Stimulated activated effector memory CD8-positive, alpha-beta T cell treated with anti-CD3 and anti-CD28 coated beads, Interleukin-12 subunit alpha, Interleukin-12 subunit beta, amount 100 ng/mL, for 72 hours (primary cell): ENCODE results near the gene CTAGE4.
"Not testable (repeated sequence)": the region's sequence is repeated elsewhere in the genome, so short reads cannot be mapped to it uniquely, and the experiment has no call there.

Source experiments
- ATAC-seq: fragments of 150-1000 bp; cut with Tn5 transposase; 2 replicates; pipeline ENCODE4 v1.10.0; 2021
- DNase-seq, 2 donors: peaks; one replicate each; pipeline ENCODE4 v3.0.0; 2021 to 2022; ENCODE audit warnings: low spot score in 2 of 2
- H3K27ac Mint-ChIP-seq: one replicate; pipeline ENCODE4 v1.8.0; 2022; ENCODE audit warnings: mild to moderate bottlenecking, mixed read lengths
- H3K36me3 Mint-ChIP-seq: one replicate; pipeline ENCODE4 v1.8.0; 2022; ENCODE audit warnings: mild to moderate bottlenecking, mixed read lengths
- H3K4me1 Mint-ChIP-seq: one replicate; pipeline ENCODE4 v1.8.0; 2022; ENCODE audit warnings: mixed read lengths
- H3K4me3 Mint-ChIP-seq: one replicate; pipeline ENCODE4 v1.8.0; 2022; ENCODE audit warnings: mild to moderate bottlenecking, mixed read lengths
- H3K9me3 Mint-ChIP-seq: one replicate; pipeline ENCODE4 v1.8.0; 2022; ENCODE audit warnings: mixed read lengths

The CTAGE4 gene

GRCh38 chr7:144194453-144194852 lies 11.2 kb downstream of the CTAGE4 start:
- not testable (repeated sequence) for H3K9me3 Mint-ChIP-seq, ATAC-seq, H3K36me3 Mint-ChIP-seq, H3K4me1 Mint-ChIP-seq, H3K27ac Mint-ChIP-seq, H3K4me3 Mint-ChIP-seq, DNase-seq

GRCh38 chr7:144195212-144195872 lies 12.1 kb downstream of the CTAGE4 start, which contains the start of gene ARHGEF35:
ARHGEF35 (minus strand) TSS chr7:144195833; CDS start chr7:144188383, 7,450 bp downstream.
- peak; percentile 72 for ATAC-seq
- H3K4me3 Mint-ChIP-seq, H3K4me1 Mint-ChIP-seq, H3K27ac Mint-ChIP-seq, H3K36me3 Mint-ChIP-seq, H3K9me3 Mint-ChIP-seq, DNase-seq: not testable (repeated sequence)

- ATAC-seq, H3K36me3 Mint-ChIP-seq, H3K9me3 Mint-ChIP-seq, H3K4me3 Mint-ChIP-seq, DNase-seq, H3K4me1 Mint-ChIP-seq, H3K27ac Mint-ChIP-seq: not testable (repeated sequence)
Measured at GRCh38 chr7:144198934-144199333, 15.7 kb downstream of the CTAGE4 start.

- not testable (repeated sequence) for H3K36me3 Mint-ChIP-seq, H3K4me3 Mint-ChIP-seq, H3K27ac Mint-ChIP-seq, H3K4me1 Mint-ChIP-seq, H3K9me3 Mint-ChIP-seq, DNase-seq
- ATAC-seq = peak; percentile 73
Measured at GRCh38 chr7:144201978-144202377, 18.7 kb downstream of the CTAGE4 start.

- DNase-seq, H3K36me3 Mint-ChIP-seq, H3K4me1 Mint-ChIP-seq, H3K9me3 Mint-ChIP-seq, ATAC-seq, H3K27ac Mint-ChIP-seq, H3K4me3 Mint-ChIP-seq: not testable (repeated sequence)
Measured at GRCh38 chr7:144203086-144203485, 19.8 kb downstream of the CTAGE4 start.

- H3K4me3 Mint-ChIP-seq, H3K27ac Mint-ChIP-seq, H3K4me1 Mint-ChIP-seq, DNase-seq, H3K9me3 Mint-ChIP-seq, H3K36me3 Mint-ChIP-seq: not testable (repeated sequence)
- ATAC-seq = peak; percentile 44
Measured at GRCh38 chr7:144205306-144205705, 22.0 kb downstream of the CTAGE4 start.

GRCh38 chr7:144217200-144217599 lies 33.9 kb downstream of the CTAGE4 start:
- H3K4me3 Mint-ChIP-seq, DNase-seq: not testable (repeated sequence)

GRCh38 chr7:144218581-144218980 lies 35.3 kb downstream of the CTAGE4 start:
- not testable (repeated sequence) for H3K27ac Mint-ChIP-seq, H3K4me3 Mint-ChIP-seq, DNase-seq, H3K4me1 Mint-ChIP-seq, H3K36me3 Mint-ChIP-seq, H3K9me3 Mint-ChIP-seq, ATAC-seq

More at GRCh38 chr7:144217200-144217599, 33.9 kb downstream of the CTAGE4 start:
- H3K27ac Mint-ChIP-seq, ATAC-seq, H3K4me1 Mint-ChIP-seq, H3K36me3 Mint-ChIP-seq, H3K9me3 Mint-ChIP-seq: not testable (repeated sequence)

GRCh38 chr7:144219149-144219548 lies 35.9 kb downstream of the CTAGE4 start:
- not testable (repeated sequence) for DNase-seq, H3K9me3 Mint-ChIP-seq, H3K36me3 Mint-ChIP-seq, ATAC-seq, H3K4me3 Mint-ChIP-seq, H3K4me1 Mint-ChIP-seq, H3K27ac Mint-ChIP-seq

- not testable (repeated sequence) for H3K36me3 Mint-ChIP-seq, ATAC-seq, H3K27ac Mint-ChIP-seq, H3K4me1 Mint-ChIP-seq, H3K9me3 Mint-ChIP-seq, H3K4me3 Mint-ChIP-seq, DNase-seq
Measured at GRCh38 chr7:144220531-144220930, 37.3 kb downstream of the CTAGE4 start.

- H3K4me3 Mint-ChIP-seq, H3K4me1 Mint-ChIP-seq, H3K9me3 Mint-ChIP-seq, ATAC-seq, H3K27ac Mint-ChIP-seq, DNase-seq, H3K36me3 Mint-ChIP-seq: not testable (repeated sequence)
Measured at GRCh38 chr7:144223675-144224074, 40.4 kb downstream of the CTAGE4 start.

- H3K9me3 Mint-ChIP-seq, H3K36me3 Mint-ChIP-seq, ATAC-seq, H3K27ac Mint-ChIP-seq, H3K4me3 Mint-ChIP-seq, DNase-seq, H3K4me1 Mint-ChIP-seq: not testable (repeated sequence)
Measured at GRCh38 chr7:144226866-144227265, 43.6 kb downstream of the CTAGE4 start.

GRCh38 chr7:144228810-144229209 lies 45.5 kb downstream of the CTAGE4 start:
- not testable (repeated sequence) for H3K36me3 Mint-ChIP-seq, H3K9me3 Mint-ChIP-seq, H3K4me1 Mint-ChIP-seq, H3K27ac Mint-ChIP-seq, ATAC-seq, H3K4me3 Mint-ChIP-seq, DNase-seq

- not testable (repeated sequence) for ATAC-seq, H3K9me3 Mint-ChIP-seq, H3K4me3 Mint-ChIP-seq
Measured at GRCh38 chr7:144231027-144231426, 47.8 kb downstream of the CTAGE4 start.

GRCh38 chr7:144233039-144233438 lies 49.8 kb downstream of the CTAGE4 start:
- not testable (repeated sequence) for H3K4me3 Mint-ChIP-seq, H3K27ac Mint-ChIP-seq, DNase-seq, H3K4me1 Mint-ChIP-seq, H3K9me3 Mint-ChIP-seq, ATAC-seq, H3K36me3 Mint-ChIP-seq

More at GRCh38 chr7:144231027-144231426, 47.8 kb downstream of the CTAGE4 start:
- not testable (repeated sequence) for H3K36me3 Mint-ChIP-seq, DNase-seq, H3K27ac Mint-ChIP-seq, H3K4me1 Mint-ChIP-seq
